Measurements from ENCODE around the gene EEF1E1. TPM values are rescaled to one million over a fixed set of nuclear protein-coding genes. Genes with fewer than 3 reads are reported as not detected.
A peak's percentile ranks its signal among the peaks of the same experiment; 100 is the strongest.

The EEF1E1 gene
- total RNA-seq, result 10 to 100 TPM; 73.4 to 74.6 TPM

DNA sequence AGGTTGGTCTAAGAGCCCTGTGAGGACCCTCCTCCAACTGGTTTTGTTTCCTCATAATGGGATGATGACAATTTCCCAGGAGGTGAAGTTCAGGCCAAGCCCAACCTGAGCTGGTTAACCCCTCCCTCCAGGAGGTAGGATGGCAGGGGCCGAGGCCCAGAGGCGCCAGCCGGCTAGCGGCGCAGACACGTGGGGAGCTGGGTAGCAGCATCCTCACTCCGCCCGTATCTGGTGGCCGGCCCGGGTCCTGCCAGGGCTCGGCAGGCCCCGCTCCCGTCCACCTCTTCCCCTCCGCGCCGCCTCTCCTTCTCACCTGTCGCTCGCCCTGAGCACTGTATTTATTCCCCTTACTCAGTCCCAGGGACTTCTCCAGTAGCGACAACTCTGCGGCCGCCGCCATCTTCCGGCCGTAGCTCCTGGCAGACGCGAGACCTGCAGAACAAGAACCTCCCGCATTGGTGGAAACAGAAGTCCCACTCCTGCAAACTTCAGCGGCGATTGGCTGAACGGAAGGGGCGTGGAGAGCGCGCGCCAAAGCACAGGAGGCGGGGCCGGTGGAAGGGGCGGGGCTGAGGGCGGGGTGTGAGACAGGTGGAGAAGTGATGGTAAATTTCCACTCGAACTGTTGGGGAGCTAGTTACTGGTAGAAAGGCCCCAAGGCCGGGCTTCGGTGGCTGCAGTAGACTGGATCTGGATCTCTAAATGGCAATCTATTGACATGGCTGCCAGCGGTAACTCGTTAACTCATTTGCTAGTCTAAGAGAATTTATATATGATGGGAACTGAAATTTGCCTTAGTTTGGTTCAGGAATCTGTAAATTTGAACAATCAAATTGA is at the start of gene EEF1E1:
TSS of gene EEF1E1 (minus strand) at position 427 of the 837 bp plus-strand sequence. CDS start at position 400, 27 bp downstream.
- peak; percentile 98 for ATAC-seq
- Mint-ChIP-seq H3K4me1 (peaks cover 24% of the 10 kb centered on the region), H3K36me3 (ENCODE audit: low read depth) (peaks cover 23% of the 10 kb centered on the region), H3K4me3 (peak within 1 kb of the TSS; percentile 88), H3K27ac (peak within 1 kb of the TSS; percentile 96), H3K9me3 (ENCODE audit: low read depth) (no peaks in the 10 kb centered on the region), H3K27me3 (peaks cover 15% of the 10 kb centered on the region)
- CTCF ChIA-PET, result interaction anchor here (0.5 to 1.1 kb wide), 6 partner anchors 13 to 117 kb away, joined by 3 to 7 read pairs (median 4); no protein-coding TSS in a partner anchor
- intact Hi-C loops (cut with DNase I, micrococcal nuclease), result loop anchor here (1.0 to 5.0 kb wide), 9 partner anchors 38 to 995 kb away; partner anchors contain the start of genes BLOC1S5 (in 2 of the 2), BMP6 (in 1 of the 2), CAGE1 (in 1 of the 2) and RIOK1 (in 1 of the 2)
- POLR2A ChIA-PET, result interaction anchor here (0.5 to 1.5 kb wide), 5 partner anchors 28 to 490 kb away, joined by 3 to 22 read pairs (median 4); partner anchors contain the start of gene BLOC1S5
- DNase-seq, result peak; percentile 99

DNA sequence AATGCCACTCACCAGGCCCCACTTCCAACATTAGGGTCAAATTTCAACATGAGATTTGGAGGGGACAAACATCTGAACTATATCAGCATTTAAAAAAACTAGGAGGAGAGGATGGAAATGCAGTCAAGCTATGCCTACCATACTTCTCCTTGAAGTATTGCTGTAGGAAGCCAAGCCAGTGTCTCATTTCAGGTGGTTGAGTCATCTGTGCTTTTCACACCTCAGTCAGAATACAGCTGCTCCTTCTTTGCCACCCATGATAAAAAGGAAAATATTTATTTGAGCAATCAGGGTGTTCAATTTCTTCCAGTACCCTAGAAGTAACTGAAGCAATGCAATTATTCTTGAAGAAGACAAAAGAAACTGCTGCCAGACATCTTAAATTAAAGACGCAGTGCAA is 47.0 kb upstream of the EEF1E1 start:
- intact Hi-C loops (cut with DNase I, micrococcal nuclease), result no loop called here
- Mint-ChIP-seq H3K9me3 (ENCODE audit: low read depth) (no peaks in the 10 kb centered on the region), H3K4me1 (no peaks in the 10 kb centered on the region), H3K36me3 (ENCODE audit: low read depth) (no peaks in the 10 kb centered on the region), H3K27ac (no peak overlapping the region), H3K4me3 (no peak overlapping the region), H3K27me3 (peaks cover 5% of the 10 kb centered on the region)
- CTCF ChIA-PET, result interaction anchor here (1.8 kb wide), 1 partner anchor 18 kb away, joined by 5 read pairs; no protein-coding TSS in a partner anchor
- ATAC-seq (no peak), DNase-seq (no peak)
- POLR2A ChIA-PET, result no interaction called here

DNA sequence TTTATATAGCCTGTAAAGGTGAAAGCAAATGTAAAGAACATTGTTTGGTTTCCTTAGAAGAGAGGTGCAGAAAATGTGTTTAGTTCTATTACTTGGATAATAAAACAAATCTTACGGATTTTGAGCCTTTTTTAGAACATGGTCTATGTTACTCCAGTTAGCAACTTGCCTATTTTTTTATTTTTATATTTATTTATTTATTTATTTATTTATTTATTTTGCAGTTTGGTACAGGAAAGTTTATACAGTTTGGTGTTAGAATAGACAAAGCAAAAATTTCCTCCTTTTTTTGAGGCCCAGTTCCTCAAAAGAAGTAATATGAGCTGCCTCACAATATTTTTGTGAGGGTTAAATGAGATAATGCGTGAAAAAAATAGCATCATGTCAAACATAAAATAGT is 41.6 kb upstream of the EEF1E1 start:
- no peak overlapping the region for H3K4me3 Mint-ChIP-seq
- CTCF ChIA-PET, result no interaction called here
- DNase-seq, result no peak
- H3K4me1 Mint-ChIP-seq, result no peaks in the 10 kb centered on the region
- peaks cover 5% of the 10 kb centered on the region for H3K27me3 Mint-ChIP-seq
- POLR2A ChIA-PET, result no interaction called here
- no peak overlapping the region for H3K27ac Mint-ChIP-seq
- intact Hi-C loops (cut with DNase I, micrococcal nuclease), result no loop called here
- H3K36me3 Mint-ChIP-seq (ENCODE audit: low read depth), result no peaks in the 10 kb centered on the region
- H3K9me3 Mint-ChIP-seq (ENCODE audit: low read depth), result no peaks in the 10 kb centered on the region
- ATAC-seq, result no peak

DNA sequence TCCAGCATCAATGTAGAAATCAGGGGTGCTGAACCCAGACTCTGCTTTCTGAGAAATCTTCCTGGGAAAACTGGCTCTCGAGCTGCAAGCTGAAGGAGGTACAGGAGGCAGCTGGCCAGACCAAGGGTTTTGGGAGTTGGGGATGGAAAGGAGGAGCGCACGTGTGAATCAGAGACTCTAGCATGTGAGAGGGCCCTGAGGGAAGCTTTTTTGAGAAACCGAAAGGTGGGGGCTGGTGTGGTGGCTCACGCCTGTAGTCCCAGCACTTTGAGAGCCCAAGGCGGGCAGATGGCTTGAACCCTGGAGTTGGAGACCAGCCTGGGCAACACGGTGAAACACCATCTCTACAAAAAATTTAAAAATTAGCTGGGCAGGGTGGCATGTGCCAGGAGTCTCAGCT is 37.1 kb upstream of the EEF1E1 start:
- Mint-ChIP-seq H3K36me3 (ENCODE audit: low read depth) (no peaks in the 10 kb centered on the region), H3K27ac (no peak overlapping the region), H3K4me1 (no peaks in the 10 kb centered on the region), H3K4me3 (no peak overlapping the region), H3K27me3 (peaks cover 24% of the 10 kb centered on the region), H3K9me3 (ENCODE audit: low read depth) (no peaks in the 10 kb centered on the region)
- intact Hi-C loops (cut with DNase I, micrococcal nuclease), result loop anchor here in 1 of 2 experiments (10.0 kb wide), 1 partner anchor 1275 kb away; no protein-coding TSS in a partner anchor
- ChIA-PET POLR2A (no interaction called here), CTCF (interaction anchor here (3.5 kb wide), 1 partner anchor 80 kb away, joined by 15 read pairs; no protein-coding TSS in a partner anchor)
- no peak for ATAC-seq
- DNase-seq, result no peak

DNA sequence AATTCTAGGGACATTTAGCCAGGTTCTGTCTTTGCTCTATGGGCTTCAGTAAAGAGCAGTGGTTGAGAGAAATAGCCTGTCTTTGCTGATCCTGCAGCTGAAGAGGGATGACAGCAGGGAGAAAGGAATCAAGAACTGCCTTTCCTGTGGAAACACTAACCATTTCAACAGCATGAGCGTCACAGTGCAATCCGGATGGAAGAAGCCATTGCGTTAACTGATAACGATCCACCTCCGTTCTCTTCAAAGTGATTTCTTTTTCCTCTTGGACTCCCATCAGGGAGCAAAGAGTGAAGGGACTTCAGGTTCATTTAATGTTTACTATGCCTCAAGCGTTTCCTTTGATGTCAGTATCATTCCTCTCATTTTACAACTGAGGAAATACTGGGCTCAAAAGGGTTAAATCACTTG is 35.2 kb upstream of the EEF1E1 start:
- ATAC-seq, result no peak

DNA sequence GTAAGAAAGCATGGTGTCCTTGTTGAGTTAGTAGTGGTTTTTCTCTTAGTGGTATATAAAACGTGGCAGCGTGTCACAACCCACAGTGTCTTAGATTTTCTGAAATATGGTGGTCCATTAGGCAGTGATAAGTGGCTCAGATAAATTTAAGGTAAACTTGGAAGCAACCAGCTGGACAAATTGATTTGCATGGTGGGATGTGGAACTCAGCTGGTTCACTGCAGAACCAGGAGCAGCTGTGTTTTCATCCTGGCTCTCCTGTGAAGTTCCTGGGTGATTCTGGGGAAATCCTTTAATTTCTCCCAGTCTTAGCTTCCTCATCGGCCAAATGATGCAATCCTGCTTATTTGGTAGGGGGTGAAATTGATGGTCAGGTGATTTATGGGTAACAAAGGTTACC is 32.9 kb upstream of the EEF1E1 start:
- H3K9me3 Mint-ChIP-seq (ENCODE audit: low read depth), result no peaks in the 10 kb centered on the region
- H3K27me3 Mint-ChIP-seq, result peaks cover 41% of the 10 kb centered on the region
- H3K27ac Mint-ChIP-seq, result no peak overlapping the region
- ATAC-seq (no peak), DNase-seq (no peak)
- H3K4me3 Mint-ChIP-seq, result no peak overlapping the region
- intact Hi-C loops (cut with DNase I, micrococcal nuclease), result loop anchor here in 1 of 2 experiments (10.0 kb wide), 1 partner anchor 1280 kb away; no protein-coding TSS in a partner anchor
- ChIA-PET CTCF (interaction anchor here (1.3 kb wide), 1 partner anchor 84 kb away, joined by 3 read pairs; no protein-coding TSS in a partner anchor), POLR2A (no interaction called here)
- H3K36me3 Mint-ChIP-seq (ENCODE audit: low read depth), result no peaks in the 10 kb centered on the region
- H3K4me1 Mint-ChIP-seq, result no peaks in the 10 kb centered on the region

More for the DNA sequence above, 35.2 kb upstream of the EEF1E1 start:
- no peak for DNase-seq
- intact Hi-C loops (cut with DNase I, micrococcal nuclease), result loop anchor here in 1 of 2 experiments (10.0 kb wide), 1 partner anchor 1277 kb away; no protein-coding TSS in a partner anchor
- POLR2A ChIA-PET, result no interaction called here
- Mint-ChIP-seq H3K9me3 (ENCODE audit: low read depth) (no peaks in the 10 kb centered on the region), H3K27me3 (peaks cover 28% of the 10 kb centered on the region), H3K27ac (no peak overlapping the region), H3K4me3 (no peak overlapping the region), H3K4me1 (no peaks in the 10 kb centered on the region), H3K36me3 (ENCODE audit: low read depth) (no peaks in the 10 kb centered on the region)
- CTCF ChIA-PET, result no interaction called here

DNA sequence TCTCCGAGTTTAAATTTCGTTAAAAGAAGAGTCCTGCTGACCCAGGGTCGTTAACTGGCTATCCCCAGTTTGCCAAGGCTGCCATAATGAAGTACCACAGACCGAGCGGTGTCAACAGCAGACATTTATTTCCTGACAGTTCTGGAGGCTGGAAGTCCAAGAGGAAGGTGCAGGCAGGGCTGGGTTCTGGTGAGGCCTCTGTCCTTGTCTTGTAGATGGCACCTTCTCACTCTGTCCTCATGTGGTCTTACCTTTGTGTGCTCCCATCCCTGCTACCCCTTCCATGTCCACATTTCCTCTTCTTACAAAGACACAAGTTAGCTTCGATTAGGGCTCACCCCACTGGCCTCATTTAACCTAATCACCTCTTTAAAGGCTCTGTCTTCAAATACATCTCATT is 29.8 kb upstream of the EEF1E1 start:
- peaks cover 28% of the 10 kb centered on the region for H3K27me3 Mint-ChIP-seq
- DNase-seq, result no peak
- CTCF ChIA-PET, result interaction anchor here (0.7 to 9.1 kb wide), 6 partner anchors 10 to 211 kb away, joined by 3 to 163 read pairs (median 5); no protein-coding TSS in a partner anchor
- H3K27ac Mint-ChIP-seq, result no peak overlapping the region
- H3K9me3 Mint-ChIP-seq (ENCODE audit: low read depth), result no peaks in the 10 kb centered on the region
- H3K36me3 Mint-ChIP-seq (ENCODE audit: low read depth), result no peaks in the 10 kb centered on the region
- no peaks in the 10 kb centered on the region for H3K4me1 Mint-ChIP-seq
- no peak for ATAC-seq
- intact Hi-C loops (cut with DNase I, micrococcal nuclease), result loop anchor here in 1 of 2 experiments (10.0 kb wide), 1 partner anchor 1283 kb away; no protein-coding TSS in a partner anchor
- POLR2A ChIA-PET, result no interaction called here
- no peak overlapping the region for H3K4me3 Mint-ChIP-seq

DNA sequence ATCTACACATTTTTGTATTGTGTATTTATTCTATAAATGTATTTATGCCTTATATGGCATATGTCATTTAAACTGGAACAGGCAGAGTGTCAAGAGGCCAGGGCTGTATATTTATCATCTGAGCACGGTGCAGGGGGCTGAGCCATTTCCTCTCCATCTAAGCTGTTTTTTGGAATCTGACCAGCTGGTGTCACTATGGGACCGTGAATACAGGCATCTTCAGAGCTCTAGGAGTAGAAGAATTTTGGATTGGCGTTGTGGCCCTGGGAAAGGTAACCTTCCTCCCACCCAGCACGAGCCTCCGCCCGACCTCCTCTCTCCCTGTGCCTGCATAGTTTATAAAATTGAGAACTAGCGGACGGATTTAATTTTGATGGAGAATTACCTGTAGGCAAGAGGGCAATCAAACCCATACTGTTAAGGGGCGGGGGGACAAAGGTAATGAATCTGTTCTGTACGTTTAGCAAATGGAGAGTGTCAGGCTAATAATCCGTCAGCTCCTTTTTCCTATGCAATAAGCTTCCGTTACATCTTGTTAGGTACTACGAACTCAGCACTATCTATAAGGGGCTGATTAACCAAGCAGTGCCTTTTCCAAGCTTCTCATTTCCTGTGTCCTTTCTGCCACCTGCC is 29.0 kb upstream of the EEF1E1 start:
- Mint-ChIP-seq H3K27me3 (peaks cover 26% of the 10 kb centered on the region), H3K27ac (no peak overlapping the region), H3K9me3 (ENCODE audit: low read depth) (no peaks in the 10 kb centered on the region), H3K4me1 (no peaks in the 10 kb centered on the region), H3K4me3 (no peak overlapping the region), H3K36me3 (ENCODE audit: low read depth) (no peaks in the 10 kb centered on the region)
- intact Hi-C loops (cut with DNase I, micrococcal nuclease), result loop anchor here (1.0 to 10.0 kb wide), 2 partner anchors 88 to 1283 kb away; no protein-coding TSS in a partner anchor
- ChIA-PET CTCF (interaction anchor here (0.7 to 9.1 kb wide), 14 partner anchors 11 to 212 kb away, joined by 3 to 163 read pairs (median 4); no protein-coding TSS in a partner anchor), POLR2A (no interaction called here)
- DNase-seq, result peak; percentile 58
- peak; percentile 64 for ATAC-seq

DNA sequence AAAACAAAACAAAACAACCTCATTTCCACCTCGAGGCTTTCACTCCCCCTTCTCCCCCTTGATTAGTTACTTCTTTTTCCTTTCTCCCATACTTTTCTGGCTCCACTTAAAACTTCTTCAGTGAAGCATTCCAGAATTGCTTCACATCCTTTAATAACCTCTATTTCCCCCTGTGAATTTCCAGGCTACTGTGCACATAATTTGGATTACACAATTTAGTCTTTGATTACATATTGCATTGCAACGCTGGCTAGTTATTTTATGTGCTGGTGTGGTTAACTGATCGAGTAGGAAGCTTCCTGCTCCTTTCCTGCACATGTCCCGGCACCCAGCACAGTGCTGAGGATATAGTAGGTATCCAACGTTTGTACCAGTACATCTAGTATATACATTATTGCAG is 28.1 kb upstream of the EEF1E1 start:
- DNase-seq (no peak), ATAC-seq (no peak)
- no peaks in the 10 kb centered on the region for H3K9me3 Mint-ChIP-seq (ENCODE audit: low read depth)
- no peaks in the 10 kb centered on the region for H3K36me3 Mint-ChIP-seq (ENCODE audit: low read depth)
- H3K4me3 Mint-ChIP-seq, result no peak overlapping the region
- H3K27me3 Mint-ChIP-seq, result peaks cover 24% of the 10 kb centered on the region
- H3K4me1 Mint-ChIP-seq, result no peaks in the 10 kb centered on the region
- H3K27ac Mint-ChIP-seq, result no peak overlapping the region
- ChIA-PET POLR2A (no interaction called here), CTCF (interaction anchor here (0.9 to 9.1 kb wide), 10 partner anchors 14 to 99 kb away, joined by 3 to 163 read pairs (median 4); no protein-coding TSS in a partner anchor)
- intact Hi-C loops (cut with DNase I, micrococcal nuclease), result loop anchor here in 1 of 2 experiments (10.0 kb wide), 1 partner anchor 1284 kb away; no protein-coding TSS in a partner anchor

DNA sequence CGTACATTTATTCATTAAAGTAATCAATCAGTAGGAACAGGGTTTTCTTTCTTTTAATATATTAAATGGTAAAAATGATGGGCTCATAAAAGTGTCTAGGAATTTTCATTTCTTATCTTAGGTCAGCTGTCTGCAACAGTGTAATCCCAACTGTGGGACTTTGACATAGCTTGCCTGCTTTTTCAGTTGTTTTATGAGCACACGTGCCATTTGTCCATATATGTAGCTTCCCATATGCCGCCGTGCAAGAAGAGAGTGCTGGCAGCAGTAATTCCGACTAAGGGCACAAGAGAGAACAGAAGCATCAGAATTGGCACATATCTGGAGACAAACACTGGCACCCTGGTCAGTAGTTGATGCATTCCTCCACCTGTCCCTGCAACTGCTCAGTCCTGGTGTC is 20.9 kb upstream of the EEF1E1 start:
- Mint-ChIP-seq H3K27ac (no peak overlapping the region), H3K4me1 (no peaks in the 10 kb centered on the region)
- intact Hi-C loops (cut with DNase I, micrococcal nuclease), result no loop called here

DNA sequence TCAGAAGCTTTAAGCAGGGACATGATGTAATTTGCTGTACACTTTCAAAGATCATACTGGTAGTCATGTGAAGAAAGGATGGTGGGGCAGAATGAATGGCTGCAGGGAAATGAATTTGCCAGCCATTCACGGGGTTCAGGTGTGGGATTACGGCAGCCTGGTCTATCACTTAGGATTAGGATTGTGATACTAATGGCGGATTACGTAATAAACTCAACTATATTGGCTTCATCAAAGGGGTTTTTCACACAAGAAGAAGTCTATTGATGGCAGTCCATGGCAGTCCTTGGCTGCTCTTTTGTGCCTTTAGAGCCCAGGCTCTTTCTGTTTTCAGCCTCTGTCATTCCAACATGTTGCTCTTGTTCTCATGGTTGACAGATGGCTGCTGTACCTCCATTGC is 12.6 kb upstream of the EEF1E1 start:
- DNase-seq (no peak), ATAC-seq (no peak)
- Mint-ChIP-seq H3K36me3 (ENCODE audit: low read depth) (no peaks in the 10 kb centered on the region), H3K9me3 (ENCODE audit: low read depth) (no peaks in the 10 kb centered on the region), H3K4me3 (no peak overlapping the region), H3K4me1 (no peaks in the 10 kb centered on the region), H3K27me3 (peaks cover 4% of the 10 kb centered on the region), H3K27ac (no peak overlapping the region)
- CTCF ChIA-PET, result no interaction called here
- POLR2A ChIA-PET, result no interaction called here
- intact Hi-C loops (cut with DNase I, micrococcal nuclease), result no loop called here

More for the DNA sequence above, 20.9 kb upstream of the EEF1E1 start:
- POLR2A ChIA-PET, result no interaction called here
- DNase-seq, result no peak
- no peak overlapping the region for H3K4me3 Mint-ChIP-seq
- no peaks in the 10 kb centered on the region for H3K9me3 Mint-ChIP-seq (ENCODE audit: low read depth)
- H3K27me3 Mint-ChIP-seq, result peaks cover 12% of the 10 kb centered on the region
- no peaks in the 10 kb centered on the region for H3K36me3 Mint-ChIP-seq (ENCODE audit: low read depth)
- ATAC-seq, result no peak
- CTCF ChIA-PET, result no interaction called here
